ENCODE data around the gene ZNF780A. TPM values are rescaled to one million over a fixed set of nuclear protein-coding genes. Genes with fewer than 3 reads are reported as not detected.
"Not testable (repeated sequence)": the region's sequence is repeated elsewhere in the genome, so short reads cannot be mapped to it uniquely, and the experiment has no call there.

The ZNF780A gene
- total and polyA plus RNA-seq, 4 experiments from 2014 or later: 11.5 to 46.5 (median 30.9) TPM

DNA sequence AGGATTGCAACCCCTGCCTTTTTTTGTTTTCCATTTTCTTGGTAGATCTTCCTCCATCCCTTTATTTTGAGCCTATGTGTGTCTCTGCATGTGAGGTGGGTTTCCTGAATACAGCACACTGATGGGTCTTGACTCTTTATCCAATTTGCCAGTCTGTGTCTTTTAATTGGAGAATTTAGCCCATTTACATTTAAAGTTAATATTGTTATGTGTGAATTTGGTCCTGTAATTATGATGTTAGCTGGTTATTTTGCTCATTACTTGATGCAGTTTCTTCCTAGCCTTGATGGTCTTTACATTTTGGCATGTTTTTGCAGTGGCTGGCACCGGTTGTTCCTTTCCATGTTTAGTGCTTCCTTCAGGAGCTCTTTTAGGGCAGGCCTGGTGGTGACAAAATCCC lies 49.0 kb downstream of the ZNF780A start:
- H3K27ac ChIP-seq (ENCODE audit: low read depth, low read length); intact Hi-C loops (cut with micrococcal nuclease); H3K4me1 Mint-ChIP-seq; H3K9me3 ChIP-seq (ENCODE audit: control insufficient read depth in 1 of 2, low read length in 2 of 2); POLR2A ChIA-PET (ENCODE audit: partially characterized antibody); DNase-seq; H3K4me3 ChIP-seq (ENCODE audit: low read length in 2 of 2); H3K4me1 ChIP-seq (ENCODE audit: insufficient read depth, low read length); CTCF ChIA-PET (ENCODE audit: partially characterized antibody); H3K27me3 ChIP-seq (ENCODE audit: insufficient read depth, low read length); H3K27me3 Mint-ChIP-seq; H3K27ac Mint-ChIP-seq; H3K4me3 Mint-ChIP-seq: not testable (repeated sequence)
- Mint-ChIP-seq H3K36me3 (peaks cover 34 to 38% of the 10 kb centered on the region in 2 donors), H3K9me3 (peaks cover 2 to 60% (median 43%) of the 10 kb centered on the region in 8 donors)
- peaks cover 32% of the 10 kb centered on the region for H3K36me3 ChIP-seq (ENCODE audit: insufficient read depth, low read length)

DNA sequence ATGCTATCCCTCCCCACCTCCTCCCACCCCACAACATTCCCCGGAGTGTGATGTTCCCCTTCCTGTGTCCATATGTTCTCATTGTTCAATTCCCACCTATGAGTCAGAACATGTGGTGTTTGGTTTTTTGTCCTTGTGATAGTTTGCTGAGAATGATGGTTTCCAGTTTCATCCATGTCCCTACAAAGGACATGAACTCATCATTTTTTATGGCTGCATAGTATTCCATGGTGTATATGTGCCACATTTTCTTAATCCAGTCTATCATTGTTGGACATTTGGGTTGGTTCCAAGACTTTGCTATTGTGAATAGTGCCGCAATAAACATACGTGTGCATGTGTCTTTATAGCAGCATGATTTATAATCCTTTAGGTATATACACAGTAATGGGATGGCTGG lies 52.7 kb downstream of the ZNF780A start:
- H3K27me3 ChIP-seq (ENCODE audit: insufficient read depth, low read length); H3K27me3 Mint-ChIP-seq; H3K4me1 Mint-ChIP-seq; CTCF ChIA-PET (ENCODE audit: partially characterized antibody); H3K36me3 ChIP-seq (ENCODE audit: insufficient read depth, low read length); POLR2A ChIA-PET (ENCODE audit: partially characterized antibody); H3K27ac ChIP-seq (ENCODE audit: low read depth, low read length); H3K4me1 ChIP-seq (ENCODE audit: insufficient read depth, low read length); H3K4me3 Mint-ChIP-seq; H3K27ac Mint-ChIP-seq; intact Hi-C loops (cut with micrococcal nuclease); H3K4me3 ChIP-seq (ENCODE audit: low read length in 2 of 2); DNase-seq: not testable (repeated sequence)
- H3K36me3 Mint-ChIP-seq: peaks cover 10 to 13% of the 10 kb centered on the region in 2 donors
- peaks cover 4 to 46% of the 10 kb centered on the region in 2 donors for H3K9me3 ChIP-seq (ENCODE audit: control insufficient read depth in 1 of 2, low read length in 2 of 2)
- H3K9me3 Mint-ChIP-seq: peaks cover 0 to 67% (median 53%) of the 10 kb centered on the region in 8 donors

DNA sequence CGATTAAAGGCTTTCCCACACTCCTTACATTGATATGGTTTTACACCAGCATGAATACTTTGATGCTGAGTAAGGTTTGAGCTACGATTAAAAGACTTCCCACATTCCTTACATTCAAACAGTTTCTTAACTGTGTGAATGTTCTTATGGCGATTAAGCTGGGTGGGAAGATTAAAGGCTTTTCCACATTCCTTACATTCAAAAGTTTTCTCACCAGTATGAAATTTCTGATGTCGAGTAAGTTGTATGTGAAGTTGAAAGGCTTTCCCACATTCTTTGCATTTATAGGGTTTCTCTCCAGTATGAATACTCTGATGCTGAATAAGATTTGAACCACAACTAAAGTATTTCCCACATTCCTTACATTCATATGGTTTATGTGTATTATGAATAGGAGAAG lies 54.7 kb downstream of the ZNF780A start:
- intact Hi-C loops (cut with micrococcal nuclease): no loop called here
- Mint-ChIP-seq H3K36me3 (peaks cover 14 to 21% of the 10 kb centered on the region in 2 donors), H3K27me3 (no peaks in the 10 kb centered on the region), H3K9me3 (peaks cover 0 to 73% (median 63%) of the 10 kb centered on the region in 8 donors), H3K4me3 (no peak overlapping the region), H3K4me1 (no peaks in the 10 kb centered on the region), H3K27ac (no peak overlapping the region)
- Histone ChIP-seq H3K36me3 (ENCODE audit: insufficient read depth, low read length) (no peaks in the 10 kb centered on the region), H3K27me3 (ENCODE audit: insufficient read depth, low read length) (no peaks in the 10 kb centered on the region), H3K4me1 (ENCODE audit: insufficient read depth, low read length) (no peaks in the 10 kb centered on the region), H3K27ac (ENCODE audit: low read depth, low read length) (no peak overlapping the region), H3K9me3 (ENCODE audit: control insufficient read depth in 1 of 2, low read length in 2 of 2) (peaks cover 4 to 57% of the 10 kb centered on the region in 2 donors), H3K4me3 (ENCODE audit: low read length in 2 of 2) (no peak overlapping the region)
- POLR2A ChIA-PET (ENCODE audit: partially characterized antibody): no interaction called here
- no peak for DNase-seq
- CTCF ChIA-PET (ENCODE audit: partially characterized antibody): no interaction called here

DNA sequence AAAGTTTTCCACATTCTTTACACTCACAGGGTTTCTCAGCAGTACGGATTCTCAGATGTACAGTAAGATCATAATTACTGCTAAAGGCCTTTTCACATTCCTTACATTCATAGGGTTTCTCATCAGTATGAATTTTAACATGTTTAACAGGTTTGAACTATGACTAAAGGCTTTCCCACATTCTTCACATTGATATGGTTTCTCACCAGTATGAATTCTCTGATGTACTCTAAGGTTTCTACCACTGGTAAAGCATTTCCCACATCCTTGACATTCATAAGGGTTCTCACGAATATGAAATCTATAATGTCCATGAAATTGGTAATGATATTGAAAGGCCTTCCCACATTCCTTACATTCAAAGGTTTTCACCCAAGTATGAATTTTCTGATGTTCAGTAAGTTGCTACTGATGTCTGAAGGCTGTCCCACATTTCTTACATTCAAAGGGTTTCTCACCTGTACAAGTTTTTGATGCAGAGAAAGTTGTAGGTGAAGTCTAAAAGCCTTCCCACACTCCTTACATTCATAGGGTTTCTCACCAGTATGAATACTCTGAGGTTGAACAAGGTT lies 56.7 kb downstream of the ZNF780A start:
- Histone ChIP-seq H3K4me1 (ENCODE audit: insufficient read depth, low read length) (no peaks in the 10 kb centered on the region), H3K27me3 (ENCODE audit: insufficient read depth, low read length) (no peaks in the 10 kb centered on the region), H3K9me3 (ENCODE audit: control insufficient read depth in 1 of 2, low read length in 2 of 2) (peaks cover 4 to 69% of the 10 kb centered on the region in 2 donors), H3K36me3 (ENCODE audit: insufficient read depth, low read length) (no peaks in the 10 kb centered on the region), H3K27ac (ENCODE audit: low read depth, low read length) (no peak overlapping the region), H3K4me3 (ENCODE audit: low read length in 2 of 2) (no peak overlapping the region)
- H3K36me3 Mint-ChIP-seq: peaks cover 21 to 27% of the 10 kb centered on the region in 2 donors
- H3K27ac Mint-ChIP-seq: no peak overlapping the region
- peaks cover 0 to 88% (median 74%) of the 10 kb centered on the region in 8 donors for H3K9me3 Mint-ChIP-seq
- intact Hi-C loops (cut with micrococcal nuclease): no loop called here
- H3K27me3 Mint-ChIP-seq: no peaks in the 10 kb centered on the region
- no peak overlapping the region for H3K4me3 Mint-ChIP-seq
- ChIA-PET POLR2A (ENCODE audit: partially characterized antibody) (no interaction called here), CTCF (ENCODE audit: partially characterized antibody) (no interaction called here)
- no peak for DNase-seq
- H3K4me1 Mint-ChIP-seq: no peaks in the 10 kb centered on the region

DNA sequence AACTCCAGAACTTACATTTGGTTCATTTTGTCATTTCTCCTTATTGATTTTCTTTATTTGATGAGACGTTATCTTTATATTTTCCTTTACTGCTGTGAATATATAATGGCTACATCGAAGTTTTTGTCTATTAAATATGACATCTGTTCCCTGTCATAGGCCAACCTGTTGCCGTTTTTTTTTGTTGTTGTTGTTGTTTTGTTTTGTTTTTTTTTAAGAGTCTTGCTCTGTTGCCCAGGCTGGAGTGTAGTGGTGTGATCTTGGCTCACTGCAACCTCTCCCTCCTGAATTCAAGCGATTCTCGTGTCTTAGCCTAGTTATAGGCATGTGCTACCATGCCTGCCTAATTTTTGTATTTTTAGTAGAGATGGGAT lies 64.2 kb downstream of the ZNF780A start:
- no peaks in the 10 kb centered on the region for H3K4me1 Mint-ChIP-seq
- peaks cover 16 to 24% of the 10 kb centered on the region in 2 donors for H3K36me3 Mint-ChIP-seq
- H3K27ac ChIP-seq (ENCODE audit: low read depth, low read length): no peak overlapping the region
- H3K4me1 ChIP-seq (ENCODE audit: insufficient read depth, low read length): no peaks in the 10 kb centered on the region
- no peak for DNase-seq
- H3K9me3 Mint-ChIP-seq: peaks cover 0 to 95% (median 81%) of the 10 kb centered on the region in 8 donors
- ChIA-PET POLR2A (ENCODE audit: partially characterized antibody) (no interaction called here), CTCF (ENCODE audit: partially characterized antibody) (no interaction called here)
- no peaks in the 10 kb centered on the region for H3K36me3 ChIP-seq (ENCODE audit: insufficient read depth, low read length)
- H3K27ac Mint-ChIP-seq: no peak overlapping the region
- H3K4me3 ChIP-seq (ENCODE audit: low read length in 2 of 2): no peak overlapping the region
- H3K27me3 Mint-ChIP-seq: no peaks in the 10 kb centered on the region
- intact Hi-C loops (cut with micrococcal nuclease): no loop called here
- H3K4me3 Mint-ChIP-seq: no peak overlapping the region
- H3K27me3 ChIP-seq (ENCODE audit: insufficient read depth, low read length): no peaks in the 10 kb centered on the region
- peaks cover 0 to 60% of the 10 kb centered on the region in 2 donors for H3K9me3 ChIP-seq (ENCODE audit: control insufficient read depth in 1 of 2, low read length in 2 of 2)

DNA sequence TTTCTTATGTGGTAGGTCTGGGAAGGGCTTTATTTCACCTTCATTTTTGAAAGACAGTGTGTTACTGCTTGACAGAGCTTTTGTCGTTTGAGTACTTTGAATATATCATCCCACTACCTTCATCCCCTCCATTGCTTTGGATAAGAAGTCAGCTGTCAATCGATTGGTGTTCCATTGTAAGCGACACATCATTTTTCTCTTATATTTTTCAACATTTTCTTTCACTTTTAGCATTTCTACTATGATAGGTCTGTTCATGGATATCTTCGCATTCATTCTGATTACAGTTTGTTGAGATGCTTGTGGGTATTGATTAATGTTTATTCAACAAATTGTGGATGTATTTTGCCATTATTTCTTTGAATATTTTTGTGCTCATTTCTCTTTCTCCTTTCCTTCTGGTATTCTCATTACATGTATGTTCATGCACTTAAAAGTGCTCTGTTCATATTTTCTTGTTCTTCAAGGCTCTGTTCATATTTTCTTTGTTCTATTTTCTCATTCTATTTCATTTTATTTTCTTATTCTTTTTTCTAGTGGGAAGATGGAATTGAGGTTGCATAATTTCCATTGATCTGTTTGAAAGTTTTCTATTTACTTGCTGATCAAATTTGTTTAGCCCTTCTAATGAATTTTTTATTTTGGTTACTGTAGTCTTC lies 64.7 kb downstream of the ZNF780A start:
- no peak for DNase-seq
- no peaks in the 10 kb centered on the region for H3K27me3 Mint-ChIP-seq
- H3K27ac Mint-ChIP-seq: peak overlapping the region in 1 of 7 donors; percentile 30
- H3K27me3 ChIP-seq (ENCODE audit: insufficient read depth, low read length): no peaks in the 10 kb centered on the region
- POLR2A ChIA-PET (ENCODE audit: partially characterized antibody): no interaction called here
- no peaks in the 10 kb centered on the region for H3K36me3 ChIP-seq (ENCODE audit: insufficient read depth, low read length)
- no peak overlapping the region for H3K4me3 Mint-ChIP-seq
- intact Hi-C loops (cut with micrococcal nuclease): no loop called here
- H3K4me3 ChIP-seq (ENCODE audit: low read length in 2 of 2): no peak overlapping the region
- H3K27ac ChIP-seq (ENCODE audit: low read depth, low read length): no peak overlapping the region
- H3K9me3 ChIP-seq (ENCODE audit: control insufficient read depth in 1 of 2, low read length in 2 of 2): peaks cover 0 to 57% of the 10 kb centered on the region in 2 donors
- H3K36me3 Mint-ChIP-seq: peaks cover 16 to 24% of the 10 kb centered on the region in 2 donors
- H3K9me3 Mint-ChIP-seq: peaks cover 0 to 95% (median 83%) of the 10 kb centered on the region in 8 donors
- H3K4me1 Mint-ChIP-seq: no peaks in the 10 kb centered on the region
- CTCF ChIA-PET (ENCODE audit: partially characterized antibody): no interaction called here
- H3K4me1 ChIP-seq (ENCODE audit: insufficient read depth, low read length): no peaks in the 10 kb centered on the region

DNA sequence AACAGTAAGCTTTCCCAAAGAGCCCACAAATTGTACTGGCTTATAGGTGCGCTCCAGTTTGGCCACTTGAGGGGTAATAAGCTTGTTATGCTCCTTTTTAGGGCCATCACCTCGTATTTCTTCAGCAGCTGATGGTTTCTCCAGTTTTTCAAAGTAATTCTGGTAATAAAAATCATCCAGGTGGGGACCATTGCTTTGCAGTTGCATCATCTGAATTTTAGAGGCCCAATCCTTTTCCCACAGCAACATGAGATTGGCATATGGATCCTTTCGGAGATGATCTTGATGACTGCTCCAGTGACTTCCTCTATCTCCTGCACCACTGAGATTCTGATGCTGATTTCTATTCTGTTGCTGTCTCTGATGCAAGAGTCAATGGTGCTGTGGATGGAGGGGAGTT lies 66.8 kb downstream of the ZNF780A start:
- POLR2A ChIA-PET (ENCODE audit: partially characterized antibody): no interaction called here
- H3K4me1 Mint-ChIP-seq: no peaks in the 10 kb centered on the region
- CTCF ChIA-PET (ENCODE audit: partially characterized antibody): no interaction called here
- H3K9me3 Mint-ChIP-seq: peaks cover 0 to 95% (median 85%) of the 10 kb centered on the region in 8 donors
- no peak for DNase-seq
- Histone ChIP-seq H3K27ac (ENCODE audit: low read depth, low read length) (no peak overlapping the region), H3K36me3 (ENCODE audit: insufficient read depth, low read length) (no peaks in the 10 kb centered on the region), H3K27me3 (ENCODE audit: insufficient read depth, low read length) (no peaks in the 10 kb centered on the region), H3K9me3 (ENCODE audit: control insufficient read depth in 1 of 2, low read length in 2 of 2) (peaks cover 0 to 44% of the 10 kb centered on the region in 2 donors), H3K4me1 (ENCODE audit: insufficient read depth, low read length) (no peaks in the 10 kb centered on the region), H3K4me3 (ENCODE audit: low read length in 2 of 2) (no peak overlapping the region)
- intact Hi-C loops (cut with micrococcal nuclease): no loop called here
- H3K4me3 Mint-ChIP-seq: no peak overlapping the region
- peaks cover 13 to 23% of the 10 kb centered on the region in 2 donors for H3K36me3 Mint-ChIP-seq
- no peaks in the 10 kb centered on the region for H3K27me3 Mint-ChIP-seq
- H3K27ac Mint-ChIP-seq: no peak overlapping the region
